GM06990 (cell line): ENCODE data around the gene L1TD1.

ENCODE experiments used
- DNase-seq: peaks from one replicate; pipeline ENCODE4 v3.0.0-alpha.2; 2011; ENCODE audit not compliant: insufficient read length; ENCODE audit errors: extremely low read depth
- H3K27me3 ChIP-seq: replicated peaks from 2 replicates; pipeline ENCODE4 v1.6.0; 2011; ENCODE audit warnings: low read length; ENCODE audit not compliant: control insufficient read depth, insufficient read depth
- H3K36me3 ChIP-seq: 2 replicates; pipeline ENCODE4 v1.5.1; 2011; ENCODE audit warnings: low read length; ENCODE audit not compliant: control insufficient read depth, insufficient read depth
- H3K4me3 ChIP-seq: replicated peaks from 2 replicates; pipeline ENCODE4 v1.5.1; 2011; ENCODE audit warnings: low read depth, mild to moderate bottlenecking, control low read depth, low read length
- CTCF ChIP-seq: IDR thresholded peaks from 2 replicates; pipeline ENCODE4 v1.5.1; 2011; ENCODE audit warnings: low read length, control low read depth, mild to moderate bottlenecking, inconsistent platforms; ENCODE audit not compliant: insufficient read depth, poor library complexity, severe bottlenecking

L1TD1 gene

GRCh38 chr1:62222321-62222720, 27.7 kb downstream of the L1TD1 start:
- no peaks in the 10 kb centered on the region for H3K36me3 ChIP-seq
- H3K4me3 ChIP-seq: no peak overlapping the region
- TF ChIP-seq CTCF: no peak
- no peak for DNase-seq
- no peaks in the 10 kb centered on the region for H3K27me3 ChIP-seq

- TF ChIP-seq CTCF: no peak
- H3K4me3 ChIP-seq: no peak overlapping the region
- no peak for DNase-seq
- no peaks in the 10 kb centered on the region for H3K27me3 ChIP-seq
- H3K36me3 ChIP-seq: no peaks in the 10 kb centered on the region
Observed at GRCh38 chr1:62224182-62224581, 29.5 kb downstream of the L1TD1 start.

GRCh38 chr1:62227496-62227895, 32.8 kb downstream of the L1TD1 start:
- H3K36me3 ChIP-seq: no peaks in the 10 kb centered on the region
- no peak for DNase-seq

GRCh38 chr1:62228136-62228882, 33.7 kb downstream of the L1TD1 start:
- TF ChIP-seq CTCF: no peak
- Histone ChIP-seq H3K36me3 (no peaks in the 10 kb centered on the region), H3K4me3 (no peak overlapping the region), H3K27me3 (no peaks in the 10 kb centered on the region)
- no peak for DNase-seq

More at GRCh38 chr1:62227496-62227895, 32.8 kb downstream of the L1TD1 start:
- TF ChIP-seq CTCF: no peak
- H3K4me3 ChIP-seq: no peak overlapping the region
- H3K27me3 ChIP-seq: no peaks in the 10 kb centered on the region

GRCh38 chr1:62228883-62229187, 34.2 kb downstream of the L1TD1 start:
- no peak for DNase-seq
- Histone ChIP-seq H3K36me3 (no peaks in the 10 kb centered on the region), H3K4me3 (no peak overlapping the region), H3K27me3 (no peaks in the 10 kb centered on the region)
- TF ChIP-seq CTCF: no peak

GRCh38 chr1:62229468-62229867, 34.8 kb downstream of the L1TD1 start:
- Histone ChIP-seq H3K27me3 (no peaks in the 10 kb centered on the region), H3K36me3 (no peaks in the 10 kb centered on the region), H3K4me3 (no peak overlapping the region)
- DNase-seq: no peak
- TF ChIP-seq CTCF: no peak
